ENCODE measurements around the gene VPS37C. TPM values are rescaled to one million over a fixed set of nuclear protein-coding genes. Genes with fewer than 3 reads are reported as not detected.

Gene VPS37C
- total and polyA plus RNA-seq, 2 of the 13 experiments (the other 11 are each of a cell fraction or from before 2014, with no cell fraction given): 7.5 to 8.8 TPM

DNA sequence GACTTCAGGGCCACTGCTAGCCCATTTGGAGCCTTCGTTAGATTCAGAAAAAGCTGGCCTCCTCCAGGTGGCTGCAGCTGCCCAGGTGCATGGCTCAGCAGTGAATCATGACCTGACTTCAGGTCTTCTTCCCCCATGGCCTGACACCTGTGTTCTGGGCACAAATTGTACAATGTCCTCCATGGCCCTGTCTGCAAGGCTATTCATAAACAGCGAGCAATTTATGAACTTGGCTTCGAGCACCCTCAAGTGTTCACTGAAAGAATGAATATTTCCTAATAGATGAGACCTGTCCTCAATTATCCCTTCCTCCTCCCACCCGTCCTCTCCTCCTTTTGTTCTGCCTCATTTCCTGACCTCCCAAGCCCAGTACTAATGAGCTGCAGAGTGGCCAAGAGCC is 12.2 kb upstream of the VPS37C start (continued):
- TF ChIP-seq, protein P1, sequence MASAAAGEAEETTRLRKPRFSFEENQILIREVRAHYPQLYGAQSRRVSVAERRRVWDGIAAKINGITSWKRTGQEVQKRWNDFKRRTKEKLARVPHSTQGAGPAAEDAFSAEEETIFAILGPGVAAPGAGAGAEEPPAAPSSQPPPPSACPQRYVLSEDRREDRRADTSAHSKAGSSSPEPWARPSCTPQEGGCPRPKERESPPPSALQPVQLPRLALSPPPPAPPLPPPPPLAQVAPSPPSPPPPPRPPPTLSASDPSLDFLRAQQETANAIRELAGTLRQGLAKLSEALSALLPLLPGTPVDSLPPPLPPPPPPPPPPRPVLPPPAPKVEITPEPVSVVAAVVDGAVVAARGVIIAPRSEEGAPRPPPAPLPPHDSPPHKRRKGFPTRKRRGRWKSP (CRISPR knock-in tag; IDR thresholded peaks at IDR 0.05): no peak
- peak; percentile 73 for TF ChIP-seq STAG1 (CRISPR knock-in tag; IDR thresholded peaks at IDR 0.05)
- TF ChIP-seq MBD4 (IDR thresholded peaks at IDR 0.05; ENCODE audit: borderline replicate concordance, low read length): no peak
- no peak for TF ChIP-seq ZNF468 (CRISPR knock-in tag; IDR thresholded peaks at IDR 0.05)
- TF ChIP-seq, protein P2, sequence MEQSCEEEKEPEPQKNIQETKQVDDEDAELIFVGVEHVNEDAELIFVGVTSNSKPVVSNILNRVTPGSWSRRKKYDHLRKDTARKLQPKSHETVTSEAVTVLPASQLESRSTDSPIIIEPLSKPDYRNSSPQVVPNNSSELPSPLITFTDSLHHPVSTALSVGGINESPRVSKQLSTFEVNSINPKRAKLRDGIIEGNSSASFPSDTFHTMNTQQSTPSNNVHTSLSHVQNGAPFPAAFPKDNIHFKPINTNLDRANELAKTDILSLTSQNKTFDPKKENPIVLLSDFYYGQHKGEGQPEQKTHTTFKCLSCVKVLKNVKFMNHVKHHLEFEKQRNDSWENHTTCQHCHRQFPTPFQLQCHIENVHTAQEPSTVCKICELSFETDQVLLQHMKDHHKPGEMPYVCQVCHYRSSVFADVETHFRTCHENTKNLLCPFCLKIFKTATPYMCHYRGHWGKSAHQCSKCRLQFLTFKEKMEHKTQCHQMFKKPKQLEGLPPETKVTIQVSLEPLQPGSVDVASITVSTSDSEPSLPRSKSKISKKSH (CRISPR knock-in tag; IDR thresholded peaks at IDR 0.05; ENCODE audit: borderline replicate concordance): no peak
- TF ChIP-seq ADNP (CRISPR knock-in tag; IDR thresholded peaks at IDR 0.05): no peak
- no peak for TF ChIP-seq ZNF33B (CRISPR knock-in tag; IDR thresholded peaks at IDR 0.05)
- peak; percentile 48 for TF ChIP-seq SMC3 (IDR thresholded peaks at IDR 0.05; ENCODE audit: low read length)
- no peak for TF ChIP-seq CBFB (CRISPR knock-in tag; IDR thresholded peaks at IDR 0.05)
- TF ChIP-seq ZNF251 (CRISPR knock-in tag; IDR thresholded peaks at IDR 0.05): no peak
- no peak for TF ChIP-seq ZNF317 (CRISPR knock-in tag; IDR thresholded peaks at IDR 0.05)

DNA sequence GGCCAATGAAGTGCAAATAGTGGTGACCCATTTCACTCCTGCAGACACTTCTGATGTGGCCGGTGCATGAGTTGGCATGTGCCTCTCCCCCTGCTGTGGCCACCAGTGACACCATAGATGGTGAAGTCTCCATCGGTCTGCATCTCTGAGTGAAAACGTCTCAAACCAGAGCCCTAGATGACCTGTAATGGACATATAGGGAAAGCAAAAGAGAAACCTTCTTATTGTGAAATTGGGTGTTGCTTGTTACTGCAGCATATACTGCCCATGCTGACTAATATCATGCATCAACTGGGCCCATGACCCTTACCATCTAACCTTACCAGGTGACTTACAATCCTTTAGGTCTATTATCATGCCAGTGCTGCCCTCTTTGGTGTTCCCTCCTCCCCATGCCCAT is 11.7 kb upstream of the VPS37C start:
- Histone ChIP-seq H3K36me3 (replicated peaks in 1 of 2; ENCODE audit: control insufficient read depth in 1 of 2, insufficient read depth in 2 of 2, low read length in 2 of 2) (no peaks in the 10 kb centered on the region), H3K79me2 (ENCODE audit: insufficient read depth, low read length) (no peaks in the 10 kb centered on the region), H3K4me2 (ENCODE audit: low read depth, low read length) (no peak overlapping the region), H3K4me1 (ENCODE audit: insufficient read depth, low read length) (no peaks in the 10 kb centered on the region), H3K9ac (ENCODE audit: insufficient read depth, low read depth, low read length) (no peak overlapping the region), H3K9me3 (ENCODE audit: low read length) (no peaks in the 10 kb centered on the region), H3K27ac (ENCODE audit: extremely low read length, insufficient read depth, low read length) (no peak overlapping the region), H3K4me3 (replicated peaks in 1 of 3; ENCODE audit: insufficient read depth in 1 of 3, low read depth in 2 of 3, low read length in 3 of 3) (no peak overlapping the region), H3K27me3 (ENCODE audit: control insufficient read depth in 1 of 2, insufficient read depth in 2 of 2, low read length in 2 of 2) (peaks cover 1 to 37% of the 10 kb centered on the region in 2 experiments; a peak in 2 of 5 replicates), H4K20me1 (ENCODE audit: insufficient read depth, low read length) (no peaks in the 10 kb centered on the region), H2AFZ (ENCODE audit: low read length) (no peak overlapping the region)
- TF ChIP-seq ZNF713 (CRISPR knock-in tag; IDR thresholded peaks at IDR 0.05) (no peak), ZNF12 (CRISPR knock-in tag; IDR thresholded peaks at IDR 0.05) (peak; percentile 98)
- POLR2A ChIA-PET: no interaction called here
- FAIRE-seq (no peak), ATAC-seq (no peak), DNase-seq (ENCODE audit: low spot score) (no peak)
- WGBS (ENCODE audit: low lambda C conversion rate): 33% methylated on average over 3 of the region's 3 CpGs
- intact Hi-C loops (cut with micrococcal nuclease; ENCODE audit: unreplicated experiment): loop anchor here (1.0 kb wide), 3 partner anchors 44 to 274 kb away; no protein-coding TSS in a partner anchor
- CTCF ChIA-PET (ENCODE audit: low intra/inter-chr PET ratio, low total read pairs): interaction anchor here (1.0 to 2.5 kb wide), 4 partner anchors 40 to 342 kb away, joined by 3 to 49 read pairs (median 8); partner anchors contain the start of gene CD6
- in situ Hi-C loops (cut with HindIII; ENCODE audit: extremely low pct_ligation_motif_present, low pct_unique_long_range_greater_than_20kb): no loop called here
- BruUV-seq (replicated peaks): no TSS peak

Measured in HepG2 (cell line).